DND-41 (cell line): ENCODE data around the gene COMMD8.

Experiments
- ATAC-seq: fragments of 200-7000 bp; cut with Tn5 transposase; 3 replicates; pipeline ENCODE4 v1.9.1; 2021; ENCODE audit warnings: low read depth; ENCODE audit not compliant: insufficient read depth
- DNase-seq: peaks from one replicate; pipeline ENCODE4 v3.0.0-alpha.2; 2020
- H2AFZ ChIP-seq: 2 replicates; pipeline ENCODE4 v1.6.0; 2012; ENCODE audit warnings: low read depth, low read length
- H3K27ac ChIP-seq: 2 replicates; pipeline ENCODE4 v1.5.1; 2012; ENCODE audit warnings: low read length, inconsistent platforms
- H3K27me3 ChIP-seq: fragments of 200-600 bp; sonication (generic); 2 replicates; pipeline ENCODE4 v1.6.0; 2012; ENCODE audit warnings: low read length, mild to moderate bottlenecking, inconsistent platforms; ENCODE audit not compliant: insufficient read depth, poor library complexity
- H3K36me3 ChIP-seq: 2 replicates; pipeline ENCODE4 v1.5.1; 2012; ENCODE audit warnings: low read length, inconsistent platforms; ENCODE audit not compliant: insufficient read depth
- H3K4me1 ChIP-seq: 2 replicates; pipeline ENCODE4 v1.5.1; 2012; ENCODE audit warnings: mild to moderate bottlenecking, low read length; ENCODE audit not compliant: insufficient read depth
- H3K4me2 ChIP-seq: 2 replicates; pipeline ENCODE4 v1.6.0; 2012; ENCODE audit warnings: mild to moderate bottlenecking, moderate library complexity, low read length, inconsistent platforms; ENCODE audit not compliant: insufficient read depth
- H3K4me3 ChIP-seq, 2 experiments: fragments of 200-600 bp in 1 of 2; shearing (Covaris generic) in 1 of 2; 2 replicates each; pipeline ENCODE4 v1.5.1; 2012 to 2016; ENCODE audit warnings: inconsistent platforms in 2 of 2, low read length in 2 of 2, mild to moderate bottlenecking in 2 of 2, low read depth in 1 of 2, moderate library complexity in 1 of 2
- H3K79me2 ChIP-seq: 2 replicates; pipeline ENCODE4 v1.6.0; 2012; ENCODE audit warnings: low read length, inconsistent platforms; ENCODE audit not compliant: insufficient read depth
- H3K9ac ChIP-seq: 2 replicates; pipeline ENCODE4 v1.6.0; 2012; ENCODE audit warnings: low read depth, mild to moderate bottlenecking, inconsistent platforms, low read length, moderate library complexity
- H3K9me3 ChIP-seq: 2 replicates; pipeline ENCODE4 v1.5.1; 2012; ENCODE audit warnings: low read length, moderate library complexity, mild to moderate bottlenecking, inconsistent platforms; ENCODE audit not compliant: insufficient read depth, severe bottlenecking
- H4K20me1 ChIP-seq: 2 replicates; pipeline ENCODE4 v1.6.0; 2012; ENCODE audit warnings: low read length; ENCODE audit not compliant: insufficient read depth
- EZH2 ChIP-seq: IDR thresholded peaks from 3 replicates; pipeline ENCODE4 v1.6.1; 2012; ENCODE audit warnings: borderline replicate concordance, low read depth, mild to moderate bottlenecking, moderate library complexity, low read length, inconsistent platforms; ENCODE audit not compliant: severe bottlenecking
- TF ChIP-seq, protein P1 (sequence below): IDR thresholded peaks from 2 replicates; pipeline ENCODE4 v1.5.1; 2012; ENCODE audit warnings: borderline replicate concordance, low read length, moderate library complexity, mild to moderate bottlenecking; ENCODE audit not compliant: poor library complexity, severe bottlenecking; ENCODE audit errors: extremely low read depth

COMMD8 gene

DNA sequence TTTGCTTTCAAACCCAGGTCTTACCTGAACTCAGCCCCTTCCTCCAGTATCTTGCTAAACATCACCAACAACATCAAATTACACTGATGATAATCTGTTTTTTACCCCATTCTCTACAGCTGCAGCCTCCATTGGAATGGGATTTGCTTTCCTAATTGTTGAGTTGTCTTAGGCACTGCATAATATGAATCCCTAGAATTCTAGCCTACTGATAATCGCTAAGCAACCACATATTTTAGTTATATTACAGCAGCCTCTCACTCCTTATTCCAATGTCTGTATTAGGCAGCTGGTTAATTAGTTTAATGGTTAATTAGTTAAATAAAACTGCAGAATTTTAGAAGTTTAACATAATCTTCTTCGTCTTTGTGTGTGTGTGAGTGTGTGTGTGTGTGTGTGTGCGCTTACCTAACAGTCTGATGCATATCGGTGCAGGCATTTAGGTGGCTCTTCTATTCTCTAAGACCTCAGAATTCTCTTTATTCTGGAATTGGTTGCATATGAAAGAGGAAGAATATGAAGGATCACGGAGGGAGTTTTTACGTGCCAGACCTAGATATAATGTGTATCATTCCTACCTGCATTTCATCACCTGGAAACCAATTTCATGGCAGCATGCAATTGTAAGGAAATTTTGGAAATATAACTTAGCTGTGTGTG is 5.3 kb upstream of the COMMD8 start:
- Histone ChIP-seq H2AFZ (no peak overlapping the region), H3K4me1 (peaks cover 6% of the 10 kb centered on the region; the same call in 1 of the 2 replicates), H4K20me1 (no peaks in the 10 kb centered on the region), H3K36me3 (no peaks in the 10 kb centered on the region), H3K9me3 (no peaks in the 10 kb centered on the region), H3K79me2 (no peaks in the 10 kb centered on the region), H3K4me3 (no peak overlapping the region), H3K27ac (no peak overlapping the region), H3K27me3 (no peaks in the 10 kb centered on the region), H3K9ac (no peak overlapping the region), H3K4me2 (no peak overlapping the region)
- no peak for ATAC-seq
- DNase-seq, result no peak
- TF ChIP-seq, protein P1, sequence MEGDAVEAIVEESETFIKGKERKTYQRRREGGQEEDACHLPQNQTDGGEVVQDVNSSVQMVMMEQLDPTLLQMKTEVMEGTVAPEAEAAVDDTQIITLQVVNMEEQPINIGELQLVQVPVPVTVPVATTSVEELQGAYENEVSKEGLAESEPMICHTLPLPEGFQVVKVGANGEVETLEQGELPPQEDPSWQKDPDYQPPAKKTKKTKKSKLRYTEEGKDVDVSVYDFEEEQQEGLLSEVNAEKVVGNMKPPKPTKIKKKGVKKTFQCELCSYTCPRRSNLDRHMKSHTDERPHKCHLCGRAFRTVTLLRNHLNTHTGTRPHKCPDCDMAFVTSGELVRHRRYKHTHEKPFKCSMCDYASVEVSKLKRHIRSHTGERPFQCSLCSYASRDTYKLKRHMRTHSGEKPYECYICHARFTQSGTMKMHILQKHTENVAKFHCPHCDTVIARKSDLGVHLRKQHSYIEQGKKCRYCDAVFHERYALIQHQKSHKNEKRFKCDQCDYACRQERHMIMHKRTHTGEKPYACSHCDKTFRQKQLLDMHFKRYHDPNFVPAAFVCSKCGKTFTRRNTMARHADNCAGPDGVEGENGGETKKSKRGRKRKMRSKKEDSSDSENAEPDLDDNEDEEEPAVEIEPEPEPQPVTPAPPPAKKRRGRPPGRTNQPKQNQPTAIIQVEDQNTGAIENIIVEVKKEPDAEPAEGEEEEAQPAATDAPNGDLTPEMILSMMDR, result no peak
- no peak for TF ChIP-seq EZH2

DNA sequence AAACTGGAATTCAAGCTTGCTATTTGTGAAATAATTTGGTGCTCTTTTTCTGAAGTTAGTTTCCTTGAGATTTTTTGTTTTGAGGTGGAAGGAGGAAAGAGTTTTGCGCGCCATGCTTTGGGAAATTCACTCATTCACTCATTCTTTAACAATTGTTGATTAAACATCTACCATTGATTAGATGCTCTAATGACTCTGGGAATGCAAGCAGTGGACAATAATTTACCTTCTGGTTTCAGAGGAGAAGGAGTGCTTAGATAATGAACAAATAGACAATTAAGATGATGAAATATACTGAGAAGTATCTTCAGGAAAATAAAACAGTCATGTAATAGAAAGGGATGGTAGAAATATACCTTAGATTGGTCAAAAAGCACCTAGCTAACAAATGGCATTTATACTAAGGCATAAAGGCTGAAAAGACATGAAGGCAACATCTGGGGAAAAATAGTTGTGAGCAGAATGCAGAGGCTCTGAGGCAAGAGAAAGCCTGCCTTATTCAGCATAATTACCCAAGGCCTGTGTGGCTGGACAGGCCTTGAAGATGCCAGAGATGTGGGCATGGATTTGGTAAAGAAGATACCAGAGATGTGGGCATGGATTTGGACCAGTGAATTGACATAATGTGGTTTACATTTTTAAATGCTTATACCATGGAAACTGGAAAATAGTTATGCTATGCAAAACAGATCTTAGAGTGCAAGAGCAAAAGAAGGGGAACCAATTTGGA is 2.7 kb upstream of the COMMD8 start:
- Histone ChIP-seq H3K4me1 (peaks cover 26% of the 10 kb centered on the region), H3K36me3 (no peaks in the 10 kb centered on the region), H3K27ac (no peak overlapping the region), H3K4me3 (no peak overlapping the region), H3K27me3 (no peaks in the 10 kb centered on the region), H3K9me3 (no peaks in the 10 kb centered on the region), H3K4me2 (no peak overlapping the region), H3K79me2 (peaks cover 20% of the 10 kb centered on the region), H4K20me1 (no peaks in the 10 kb centered on the region), H2AFZ (0 out of 2 replicates have a peak overlapping the region, but pooled peaks have one; percentile 36), H3K9ac (no peak overlapping the region)
- TF ChIP-seq, protein P1, result no peak
- TF ChIP-seq EZH2, result no peak
- DNase-seq (no peak), ATAC-seq (no peak)

DNA sequence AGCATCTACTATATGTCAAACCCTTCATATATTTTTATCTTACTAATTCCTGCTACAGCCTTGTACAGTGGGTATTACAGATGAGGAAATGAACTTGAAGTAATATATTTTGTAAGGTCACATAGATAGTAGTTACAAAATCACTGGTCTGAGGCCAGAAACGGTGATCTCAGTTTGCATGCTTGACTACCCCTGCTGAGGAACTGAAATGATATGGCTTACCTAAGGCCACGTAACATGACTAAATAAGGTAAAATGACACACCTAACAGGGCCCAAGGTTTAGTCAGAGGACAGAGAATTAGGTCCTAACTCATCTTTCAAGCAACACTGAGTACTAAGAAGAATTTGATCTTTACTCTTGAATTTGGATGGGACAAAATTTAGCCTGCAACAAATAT is 1.5 kb upstream of the COMMD8 start:
- no peak for DNase-seq
- ATAC-seq, result no peak
- no peak overlapping the region; the same call in 1 of the 2 replicates for H2AFZ ChIP-seq
- TF ChIP-seq, protein P1, result no peak
- TF ChIP-seq EZH2, result no peak
- H3K27ac ChIP-seq, result no peak overlapping the region
- H3K4me2 ChIP-seq, result no peak overlapping the region
- no peaks in the 10 kb centered on the region for H4K20me1 ChIP-seq
- peaks cover 36% of the 10 kb centered on the region for H3K4me1 ChIP-seq
- no peak overlapping the region for H3K4me3 ChIP-seq
- H3K9me3 ChIP-seq, result no peaks in the 10 kb centered on the region
- H3K79me2 ChIP-seq, result peaks cover 28% of the 10 kb centered on the region
- H3K9ac ChIP-seq, result no peak overlapping the region
- H3K36me3 ChIP-seq, result peaks cover 2% of the 10 kb centered on the region; the same call in 1 of the 2 replicates
- H3K27me3 ChIP-seq, result no peaks in the 10 kb centered on the region
